ENCODE measurements around the gene ZNF143. TPM values are rescaled to one million over a fixed set of nuclear protein-coding genes. Genes with fewer than 3 reads are reported as not detected.

Gene ZNF143
- total RNA-seq, 6 experiments from 2014 or later: 5.8 to 16.0 (median 9.5) TPM

GRCh38 chr11:9490376-9490775 lies 29.6 kb downstream of the ZNF143 start:
- intact Hi-C loops (cut with DNase I): no loop called here
- Histone ChIP-seq H3K36me3 (peaks cover 0 to 23% (median 4%) of the 10 kb centered on the region in 4 donors), H3K9me3 (no peaks in the 10 kb centered on the region), H3K4me3 (no peak overlapping the region), H3K4me1 (no peaks in the 10 kb centered on the region), H3K27me3 (no peaks in the 10 kb centered on the region), H3K27ac (no peak overlapping the region)
- DNase-seq (no peak), ATAC-seq (no peak)
- 96% methylated on average over 3 of the region's 3 CpGs for WGBS (ENCODE audit: insufficient coverage, low coverage, low lambda C conversion rate, missing lambda C conversion rate)
- TF ChIP-seq POLR2A (IDR thresholded peaks at IDR 0.05) (no peak), CTCF (IDR thresholded peaks at IDR 0.05) (no peak)

GRCh38 chr11:9493492-9493891 lies 32.7 kb downstream of the ZNF143 start:
- 9% methylated on average over 1 of the region's 1 CpG for WGBS (ENCODE audit: insufficient coverage, low coverage, low lambda C conversion rate, missing lambda C conversion rate)
- H3K4me3 ChIP-seq: no peak overlapping the region
- TF ChIP-seq POLR2A (IDR thresholded peaks at IDR 0.05) (no peak), CTCF (IDR thresholded peaks at IDR 0.05) (no peak)
- ATAC-seq: peak in 1 of 4 donors; percentile 55
- no peaks in the 10 kb centered on the region for H3K9me3 ChIP-seq
- H3K36me3 ChIP-seq: peaks cover 0 to 33% (median 6%) of the 10 kb centered on the region in 4 donors
- H3K27me3 ChIP-seq: no peaks in the 10 kb centered on the region
- intact Hi-C loops (cut with DNase I): no loop called here
- no peak for DNase-seq
- H3K27ac ChIP-seq: no peak overlapping the region
- H3K4me1 ChIP-seq: peaks cover 0 to 3% (median 0%) of the 10 kb centered on the region in 4 donors

GRCh38 chr11:9494316-9494715 lies 33.5 kb downstream of the ZNF143 start:
- ATAC-seq: no peak
- H3K36me3 ChIP-seq: peaks cover 0 to 34% (median 6%) of the 10 kb centered on the region in 4 donors
- peaks cover 0 to 11% (median 0%) of the 10 kb centered on the region in 4 donors for H3K4me1 ChIP-seq
- no peak for TF ChIP-seq CTCF (IDR thresholded peaks at IDR 0.05)
- TF ChIP-seq POLR2A (IDR thresholded peaks at IDR 0.05): no peak
- no peak for DNase-seq
- H3K4me3 ChIP-seq: no peak overlapping the region
- WGBS (ENCODE audit: insufficient coverage, low coverage, low lambda C conversion rate, missing lambda C conversion rate): 79% methylated on average over 3 of the region's 3 CpGs
- H3K9me3 ChIP-seq: no peaks in the 10 kb centered on the region
- H3K27me3 ChIP-seq: no peaks in the 10 kb centered on the region
- H3K27ac ChIP-seq: no peak overlapping the region
- intact Hi-C loops (cut with DNase I): no loop called here

- TF ChIP-seq POLR2A (IDR thresholded peaks at IDR 0.05) (no peak), CTCF (IDR thresholded peaks at IDR 0.05) (no peak)
- DNase-seq (no peak), ATAC-seq (no peak)
- Histone ChIP-seq H3K27ac (no peak overlapping the region), H3K36me3 (peaks cover 0 to 50% (median 8%) of the 10 kb centered on the region in 4 donors), H3K9me3 (no peaks in the 10 kb centered on the region), H3K27me3 (no peaks in the 10 kb centered on the region), H3K4me1 (peaks cover 0 to 11% (median 0%) of the 10 kb centered on the region in 4 donors), H3K4me3 (no peak overlapping the region)
- intact Hi-C loops (cut with DNase I): no loop called here
- 50% methylated on average over 6 of the region's 6 CpGs for WGBS (ENCODE audit: insufficient coverage, low coverage, low lambda C conversion rate, missing lambda C conversion rate)
Measured at GRCh38 chr11:9495803-9496514, 35.1 kb downstream of the ZNF143 start.

Measured in right lobe of liver (tissue), 6 donors.